OCI-LY3 (cell line): Measurements from ENCODE around the gene ARHGAP9.

Source experiments
- H2AFZ ChIP-seq: fragments of 200-600, 300-600 bp; shearing (Covaris generic); 2 replicates; pipeline ENCODE4 v1.6.0; 2014; ENCODE audit warnings: antibody characterized with exemption, low read depth, low read length
- H3K27ac ChIP-seq: fragments of 200-600, 300-600 bp; sonication (generic); 2 replicates; pipeline ENCODE4 v1.5.1; 2014; ENCODE audit warnings: mild to moderate bottlenecking, low read length, moderate library complexity, mixed read lengths
- H3K27me3 ChIP-seq: fragments of 200-600, 300-600 bp; sonication (generic); 2 replicates; pipeline ENCODE4 v1.6.1; 2014; ENCODE audit warnings: low read depth, low read length, mixed read lengths
- H3K36me3 ChIP-seq: fragments of 200-600, 300-600 bp; sonication (generic); replicated peaks from 2 replicates; pipeline ENCODE3; 2014; ENCODE audit warnings: low read depth, low read length, mixed read lengths
- H3K4me1 ChIP-seq: fragments of 300-600, 200-600 bp; sonication (generic); 2 replicates; pipeline ENCODE4 v1.6.1; 2014; ENCODE audit warnings: low read length, mixed read lengths
- H3K4me2 ChIP-seq: fragments of 200-600, 300-600 bp; sonication (generic); 2 replicates; pipeline ENCODE4 v1.6.1; 2014; ENCODE audit warnings: low read length, mixed read lengths
- H3K4me3 ChIP-seq: fragments of 300-600, 200-600 bp; sonication (generic); 2 replicates; pipeline ENCODE4 v1.5.1; 2014; ENCODE audit warnings: antibody characterized with exemption, mild to moderate bottlenecking, low read length, moderate library complexity
- H3K79me2 ChIP-seq: fragments of 300-600, 200-600 bp; shearing (Covaris generic); 2 replicates; pipeline ENCODE4 v1.6.1; 2014; ENCODE audit warnings: mild to moderate bottlenecking, low read length, mixed read lengths
- H3K9ac ChIP-seq: fragments of 300-600, 200-600 bp; shearing (Covaris generic); 2 replicates; pipeline ENCODE4 v1.6.0; 2014; ENCODE audit warnings: mild to moderate bottlenecking, low read length, moderate library complexity
- H3K9me3 ChIP-seq: fragments of 200-600, 300-600 bp; shearing (Covaris generic); 2 replicates; pipeline ENCODE4 v1.6.1; 2014; ENCODE audit warnings: low read length, mixed read lengths; ENCODE audit not compliant: insufficient read depth
- H4K20me1 ChIP-seq: fragments of 200-600, 300-600 bp; sonication (generic); 2 replicates; pipeline ENCODE4 v1.6.1; 2016; ENCODE audit warnings: low read length, mixed read lengths; ENCODE audit not compliant: insufficient read depth
- EZH2phosphoT487 ChIP-seq: fragments of 200-600 bp; shearing (Covaris generic); IDR thresholded peaks from 2 replicates; pipeline ENCODE4 v1.6.1; 2018; ENCODE audit warnings: antibody characterized with exemption, mixed run types, low read depth
- TF ChIP-seq, protein P1 (sequence below): fragments of 200-600, 300-600 bp; sonication (generic); IDR thresholded peaks from 2 replicates; pipeline ENCODE4 v1.5.1; 2014; ENCODE audit warnings: antibody characterized with exemption, low read length, low read depth

ARHGAP9 gene

GRCh38 chr12:57521525-57522010, 41.9 kb upstream of the ARHGAP9 start:
- Histone ChIP-seq H3K9ac (peak overlapping the region; percentile 90), H3K4me3 (peak overlapping the region; percentile 94), H2AFZ (peak overlapping the region; percentile 82; the same call in 1 of the 2 replicates), H3K27ac (peak overlapping the region; percentile 94), H3K9me3 (no peaks in the 10 kb centered on the region), H4K20me1 (peaks cover 28% of the 10 kb centered on the region), H3K79me2 (peaks cover 42% of the 10 kb centered on the region), H3K27me3 (no peaks in the 10 kb centered on the region), H3K4me1 (peaks cover 36% of the 10 kb centered on the region), H3K36me3 (peaks cover 36% of the 10 kb centered on the region), H3K4me2 (peak overlapping the region; percentile 69)
- no peak for TF ChIP-seq EZH2phosphoT487
- TF ChIP-seq, protein P1, sequence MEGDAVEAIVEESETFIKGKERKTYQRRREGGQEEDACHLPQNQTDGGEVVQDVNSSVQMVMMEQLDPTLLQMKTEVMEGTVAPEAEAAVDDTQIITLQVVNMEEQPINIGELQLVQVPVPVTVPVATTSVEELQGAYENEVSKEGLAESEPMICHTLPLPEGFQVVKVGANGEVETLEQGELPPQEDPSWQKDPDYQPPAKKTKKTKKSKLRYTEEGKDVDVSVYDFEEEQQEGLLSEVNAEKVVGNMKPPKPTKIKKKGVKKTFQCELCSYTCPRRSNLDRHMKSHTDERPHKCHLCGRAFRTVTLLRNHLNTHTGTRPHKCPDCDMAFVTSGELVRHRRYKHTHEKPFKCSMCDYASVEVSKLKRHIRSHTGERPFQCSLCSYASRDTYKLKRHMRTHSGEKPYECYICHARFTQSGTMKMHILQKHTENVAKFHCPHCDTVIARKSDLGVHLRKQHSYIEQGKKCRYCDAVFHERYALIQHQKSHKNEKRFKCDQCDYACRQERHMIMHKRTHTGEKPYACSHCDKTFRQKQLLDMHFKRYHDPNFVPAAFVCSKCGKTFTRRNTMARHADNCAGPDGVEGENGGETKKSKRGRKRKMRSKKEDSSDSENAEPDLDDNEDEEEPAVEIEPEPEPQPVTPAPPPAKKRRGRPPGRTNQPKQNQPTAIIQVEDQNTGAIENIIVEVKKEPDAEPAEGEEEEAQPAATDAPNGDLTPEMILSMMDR, result no peak; the same call in 1 of the 2 replicates

- H4K20me1 ChIP-seq, result peaks cover 33% of the 10 kb centered on the region
Measured at GRCh38 chr12:57520053-57520818, 40.6 kb upstream of the ARHGAP9 start, which contains the start of gene DDIT3. Gene DDIT3, minus strand, starts transcription at chr12:57520514. Its CDS starts 3,108 bp downstream, at chr12:57517406.

DNA sequence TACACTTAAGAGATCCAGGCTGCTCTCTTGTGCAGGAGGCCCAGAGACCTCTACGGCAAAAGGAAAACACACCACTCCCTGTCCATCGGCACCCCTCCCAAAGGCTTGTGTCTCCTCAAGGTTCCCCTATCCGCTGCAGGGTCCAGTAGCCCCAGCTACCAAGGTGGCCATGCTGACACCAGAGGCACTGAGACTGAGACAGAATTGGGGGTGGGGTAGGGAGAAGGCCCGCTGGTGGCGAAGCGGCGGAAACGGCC, 40.1 kb upstream of the ARHGAP9 start:
- no peak for TF ChIP-seq EZH2phosphoT487
- TF ChIP-seq, protein P1, result no peak
- Histone ChIP-seq H3K4me3 (peak overlapping the region; percentile 90), H3K27me3 (no peaks in the 10 kb centered on the region), H2AFZ (no peak overlapping the region), H3K4me1 (peaks cover 36% of the 10 kb centered on the region), H3K36me3 (peaks cover 47% of the 10 kb centered on the region), H3K4me2 (peak overlapping the region; percentile 87), H4K20me1 (peaks cover 34% of the 10 kb centered on the region), H3K9me3 (no peaks in the 10 kb centered on the region), H3K9ac (peak overlapping the region; percentile 96), H3K27ac (peak overlapping the region; percentile 87), H3K79me2 (peaks cover 42% of the 10 kb centered on the region)

More at GRCh38 chr12:57520053-57520818, 40.6 kb upstream of the ARHGAP9 start, which contains the start of gene DDIT3:
- H3K27me3 ChIP-seq, result no peaks in the 10 kb centered on the region
- peak within 1 kb of the TSS; percentile 87 for H3K4me2 ChIP-seq
- H3K4me3 ChIP-seq, result peak within 1 kb of the TSS; percentile 94
- H3K79me2 ChIP-seq, result peaks cover 42% of the 10 kb centered on the region
- no peaks in the 10 kb centered on the region for H3K9me3 ChIP-seq
- H3K36me3 ChIP-seq, result peaks cover 44% of the 10 kb centered on the region
- H3K27ac ChIP-seq, result peak within 1 kb of the TSS; percentile 94
- no peak for TF ChIP-seq EZH2phosphoT487
- TF ChIP-seq, protein P1, result no peak
- H3K4me1 ChIP-seq, result peaks cover 36% of the 10 kb centered on the region
- H2AFZ ChIP-seq, result peak within 1 kb of the TSS; percentile 66; the same call in 1 of the 2 replicates
- peak within 1 kb of the TSS; percentile 96 for H3K9ac ChIP-seq

DNA sequence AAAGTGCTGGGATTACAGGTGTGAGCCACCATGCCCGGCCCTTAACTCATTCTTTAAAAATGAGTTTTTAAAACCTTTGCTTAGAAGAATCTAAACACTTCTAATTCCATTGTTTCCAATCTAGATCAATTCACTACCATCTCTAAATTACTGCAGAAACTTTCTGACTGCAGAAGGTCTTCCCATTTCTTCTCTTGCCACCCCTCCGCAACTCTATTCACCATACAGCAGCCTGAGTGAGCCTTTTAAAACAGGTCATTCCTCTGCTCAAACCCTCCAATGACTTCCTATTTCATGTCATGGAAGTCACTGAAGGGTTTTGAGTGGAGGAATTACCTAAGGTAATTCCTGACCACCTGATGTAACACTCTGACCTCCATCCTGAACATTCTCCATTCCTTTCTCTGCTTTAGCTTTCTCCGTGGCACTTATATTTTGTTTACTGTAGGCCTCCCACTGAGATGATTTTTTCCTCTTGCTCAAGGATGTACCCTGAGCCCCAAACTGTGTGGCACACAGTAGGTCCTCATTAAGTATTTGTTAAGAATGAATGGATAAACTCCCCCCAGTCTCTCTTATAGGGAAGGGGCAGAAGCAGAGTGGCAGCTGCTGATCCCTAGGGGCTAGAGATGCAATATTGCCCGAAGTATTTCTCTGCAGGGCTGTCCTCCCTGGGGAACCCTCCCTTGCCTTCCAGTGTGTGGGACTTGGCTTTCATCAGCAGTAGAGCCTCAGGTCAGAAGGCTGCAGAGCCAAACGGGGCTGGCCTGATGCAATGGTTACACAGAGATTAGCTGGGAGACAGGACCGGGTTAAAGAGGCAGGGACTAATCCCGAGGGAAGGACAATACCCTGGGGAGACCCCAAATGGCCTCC, 39.5 kb upstream of the ARHGAP9 start:
- peaks cover 34% of the 10 kb centered on the region for H4K20me1 ChIP-seq
- peaks cover 36% of the 10 kb centered on the region for H3K79me2 ChIP-seq
- peak overlapping the region; percentile 96 for H3K9ac ChIP-seq
- no peak for TF ChIP-seq EZH2phosphoT487
- TF ChIP-seq, protein P1, result no peak
- no peak overlapping the region for H2AFZ ChIP-seq
- peaks cover 35% of the 10 kb centered on the region for H3K4me1 ChIP-seq
- peak overlapping the region; percentile 87 for H3K4me2 ChIP-seq
- H3K9me3 ChIP-seq, result no peaks in the 10 kb centered on the region
- peak overlapping the region; percentile 90 for H3K4me3 ChIP-seq
- peaks cover 51% of the 10 kb centered on the region for H3K36me3 ChIP-seq
- H3K27me3 ChIP-seq, result no peaks in the 10 kb centered on the region
- H3K27ac ChIP-seq, result peak overlapping the region; percentile 87
